OCI-LY3 (cell line): ENCODE data around the gene ME3.

Source experiments
- H2AFZ ChIP-seq: fragments of 200-600, 300-600 bp; shearing (Covaris generic); 2 replicates; pipeline ENCODE4 v1.6.0; 2014; ENCODE audit warnings: antibody characterized with exemption, low read depth, low read length
- H3K27ac ChIP-seq: fragments of 200-600, 300-600 bp; sonication (generic); 2 replicates; pipeline ENCODE4 v1.5.1; 2014; ENCODE audit warnings: mild to moderate bottlenecking, low read length, moderate library complexity, mixed read lengths
- H3K27me3 ChIP-seq: fragments of 200-600, 300-600 bp; sonication (generic); 2 replicates; pipeline ENCODE4 v1.6.1; 2014; ENCODE audit warnings: low read depth, low read length, mixed read lengths
- H3K36me3 ChIP-seq: fragments of 200-600, 300-600 bp; sonication (generic); replicated peaks from 2 replicates; pipeline ENCODE3; 2014; ENCODE audit warnings: low read depth, low read length, mixed read lengths
- H3K4me1 ChIP-seq: fragments of 300-600, 200-600 bp; sonication (generic); 2 replicates; pipeline ENCODE4 v1.6.1; 2014; ENCODE audit warnings: low read length, mixed read lengths
- H3K4me2 ChIP-seq: fragments of 200-600, 300-600 bp; sonication (generic); 2 replicates; pipeline ENCODE4 v1.6.1; 2014; ENCODE audit warnings: low read length, mixed read lengths
- H3K4me3 ChIP-seq: fragments of 300-600, 200-600 bp; sonication (generic); 2 replicates; pipeline ENCODE4 v1.5.1; 2014; ENCODE audit warnings: antibody characterized with exemption, mild to moderate bottlenecking, low read length, moderate library complexity
- H3K79me2 ChIP-seq: fragments of 300-600, 200-600 bp; shearing (Covaris generic); 2 replicates; pipeline ENCODE4 v1.6.1; 2014; ENCODE audit warnings: mild to moderate bottlenecking, low read length, mixed read lengths
- H3K9ac ChIP-seq: fragments of 300-600, 200-600 bp; shearing (Covaris generic); 2 replicates; pipeline ENCODE4 v1.6.0; 2014; ENCODE audit warnings: mild to moderate bottlenecking, low read length, moderate library complexity
- H3K9me3 ChIP-seq: fragments of 200-600, 300-600 bp; shearing (Covaris generic); 2 replicates; pipeline ENCODE4 v1.6.1; 2014; ENCODE audit warnings: low read length, mixed read lengths; ENCODE audit not compliant: insufficient read depth
- H4K20me1 ChIP-seq: fragments of 200-600, 300-600 bp; sonication (generic); 2 replicates; pipeline ENCODE4 v1.6.1; 2016; ENCODE audit warnings: low read length, mixed read lengths; ENCODE audit not compliant: insufficient read depth
- EZH2phosphoT487 ChIP-seq: fragments of 200-600 bp; shearing (Covaris generic); IDR thresholded peaks from 2 replicates; pipeline ENCODE4 v1.6.1; 2018; ENCODE audit warnings: antibody characterized with exemption, mixed run types, low read depth
- TF ChIP-seq, protein P1 (sequence below): fragments of 200-600, 300-600 bp; sonication (generic); IDR thresholded peaks from 2 replicates; pipeline ENCODE4 v1.5.1; 2014; ENCODE audit warnings: antibody characterized with exemption, low read length, low read depth

ME3 gene

DNA sequence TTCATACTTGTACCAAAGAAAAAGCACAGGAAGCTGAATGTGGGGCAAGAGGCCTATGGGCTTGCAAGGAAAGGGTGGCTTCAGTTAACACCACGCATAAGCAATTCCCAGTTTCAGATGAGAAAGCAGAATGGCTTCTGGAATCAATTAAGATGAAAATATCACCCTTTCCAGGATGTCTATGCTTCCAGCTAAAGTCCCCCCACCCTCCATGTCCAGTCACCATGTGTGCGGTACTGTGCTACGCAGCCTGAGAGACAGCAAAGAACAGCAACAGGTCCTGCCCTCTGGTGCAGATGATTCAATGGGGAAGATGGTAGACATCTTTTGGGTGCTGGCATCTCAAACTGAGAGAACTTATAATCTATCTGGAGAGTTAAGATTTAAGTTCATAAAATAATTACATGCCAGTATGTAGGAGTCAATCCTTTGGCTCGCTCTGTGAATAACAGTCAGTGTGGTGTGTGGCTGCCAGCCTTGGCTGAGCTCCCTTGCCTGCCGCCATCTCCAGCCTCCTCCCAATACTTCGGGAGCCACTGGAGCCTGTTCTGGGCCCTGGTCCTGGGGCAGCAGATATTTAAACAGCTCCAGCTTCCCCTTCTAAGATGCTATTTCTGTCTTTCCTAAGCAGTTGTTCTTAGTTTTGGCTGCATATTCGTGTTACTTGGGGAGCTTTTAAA is 44.5 kb downstream of the ME3 start:
- no peak overlapping the region for H3K27ac ChIP-seq
- peaks cover 12% of the 10 kb centered on the region for H3K4me1 ChIP-seq
- H4K20me1 ChIP-seq: no peaks in the 10 kb centered on the region
- H3K36me3 ChIP-seq: no peaks in the 10 kb centered on the region
- H3K27me3 ChIP-seq: peaks cover 15% of the 10 kb centered on the region; the same call in 1 of the 2 replicates
- H3K9me3 ChIP-seq: no peaks in the 10 kb centered on the region
- H2AFZ ChIP-seq: no peak overlapping the region
- no peak overlapping the region for H3K4me2 ChIP-seq
- H3K4me3 ChIP-seq: no peak overlapping the region
- no peak overlapping the region for H3K9ac ChIP-seq
- no peak for TF ChIP-seq EZH2phosphoT487
- H3K79me2 ChIP-seq: no peaks in the 10 kb centered on the region

GRCh38 chr11:86625981-86626380 is 46.4 kb downstream of the ME3 start:
- H3K9me3 ChIP-seq: no peaks in the 10 kb centered on the region
- H3K36me3 ChIP-seq: no peaks in the 10 kb centered on the region
- H3K4me1 ChIP-seq: peaks cover 12% of the 10 kb centered on the region
- H3K9ac ChIP-seq: no peak overlapping the region
- no peaks in the 10 kb centered on the region for H3K79me2 ChIP-seq
- H2AFZ ChIP-seq: no peak overlapping the region
- H3K4me3 ChIP-seq: no peak overlapping the region
- peaks cover 15% of the 10 kb centered on the region; the same call in 1 of the 2 replicates for H3K27me3 ChIP-seq
- TF ChIP-seq, protein P1, sequence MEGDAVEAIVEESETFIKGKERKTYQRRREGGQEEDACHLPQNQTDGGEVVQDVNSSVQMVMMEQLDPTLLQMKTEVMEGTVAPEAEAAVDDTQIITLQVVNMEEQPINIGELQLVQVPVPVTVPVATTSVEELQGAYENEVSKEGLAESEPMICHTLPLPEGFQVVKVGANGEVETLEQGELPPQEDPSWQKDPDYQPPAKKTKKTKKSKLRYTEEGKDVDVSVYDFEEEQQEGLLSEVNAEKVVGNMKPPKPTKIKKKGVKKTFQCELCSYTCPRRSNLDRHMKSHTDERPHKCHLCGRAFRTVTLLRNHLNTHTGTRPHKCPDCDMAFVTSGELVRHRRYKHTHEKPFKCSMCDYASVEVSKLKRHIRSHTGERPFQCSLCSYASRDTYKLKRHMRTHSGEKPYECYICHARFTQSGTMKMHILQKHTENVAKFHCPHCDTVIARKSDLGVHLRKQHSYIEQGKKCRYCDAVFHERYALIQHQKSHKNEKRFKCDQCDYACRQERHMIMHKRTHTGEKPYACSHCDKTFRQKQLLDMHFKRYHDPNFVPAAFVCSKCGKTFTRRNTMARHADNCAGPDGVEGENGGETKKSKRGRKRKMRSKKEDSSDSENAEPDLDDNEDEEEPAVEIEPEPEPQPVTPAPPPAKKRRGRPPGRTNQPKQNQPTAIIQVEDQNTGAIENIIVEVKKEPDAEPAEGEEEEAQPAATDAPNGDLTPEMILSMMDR: no peak
- no peak for TF ChIP-seq EZH2phosphoT487
- H3K4me2 ChIP-seq: no peak overlapping the region
- H4K20me1 ChIP-seq: no peaks in the 10 kb centered on the region
- H3K27ac ChIP-seq: no peak overlapping the region

- H2AFZ ChIP-seq: no peak overlapping the region
- no peaks in the 10 kb centered on the region for H3K79me2 ChIP-seq
- H3K4me2 ChIP-seq: peak overlapping the region; percentile 13; the same call in 1 of the 2 replicates
- H4K20me1 ChIP-seq: no peaks in the 10 kb centered on the region
- H3K9me3 ChIP-seq: 0 out of 2 replicates have a peak, but pooled peaks cover under 1% of the 10 kb centered on the region
- no peak overlapping the region for H3K27ac ChIP-seq
- TF ChIP-seq, protein P1: no peak
- no peak for TF ChIP-seq EZH2phosphoT487
- H3K36me3 ChIP-seq: peaks cover under 1% of the 10 kb centered on the region
- H3K4me1 ChIP-seq: peaks cover 12% of the 10 kb centered on the region
- no peak overlapping the region for H3K4me3 ChIP-seq
- H3K9ac ChIP-seq: no peak overlapping the region
- peaks cover 15% of the 10 kb centered on the region; the same call in 1 of the 2 replicates for H3K27me3 ChIP-seq
Observed at GRCh38 chr11:86625544-86625943, 46.9 kb downstream of the ME3 start.

GRCh38 chr11:86624366-86624765 is 48.0 kb downstream of the ME3 start:
- Histone ChIP-seq H3K4me1 (peaks cover 14% of the 10 kb centered on the region), H3K79me2 (no peaks in the 10 kb centered on the region), H3K4me2 (no peak overlapping the region), H3K27ac (no peak overlapping the region), H3K9me3 (peaks cover 8% of the 10 kb centered on the region; the same call in 1 of the 2 replicates), H2AFZ (no peak overlapping the region), H3K27me3 (peaks cover 11% of the 10 kb centered on the region; the same call in 1 of the 2 replicates), H3K4me3 (no peak overlapping the region), H3K36me3 (peaks cover 5% of the 10 kb centered on the region), H4K20me1 (no peaks in the 10 kb centered on the region), H3K9ac (no peak overlapping the region)
- TF ChIP-seq, protein P1: no peak
- TF ChIP-seq EZH2phosphoT487: no peak
